HG02870 (cell line): ENCODE data around the gene JAML.
A peak's percentile ranks its signal among the peaks of the same experiment; 100 is the strongest.

Source experiments
- ATAC-seq: cut with Tn5 transposase; IDR thresholded peaks from one replicate; pipeline ENCODE4 v1.9.1; 2021; ENCODE audit warnings: mild to moderate bottlenecking, moderate library complexity; ENCODE audit not compliant: unreplicated experiment

JAML gene

DNA sequence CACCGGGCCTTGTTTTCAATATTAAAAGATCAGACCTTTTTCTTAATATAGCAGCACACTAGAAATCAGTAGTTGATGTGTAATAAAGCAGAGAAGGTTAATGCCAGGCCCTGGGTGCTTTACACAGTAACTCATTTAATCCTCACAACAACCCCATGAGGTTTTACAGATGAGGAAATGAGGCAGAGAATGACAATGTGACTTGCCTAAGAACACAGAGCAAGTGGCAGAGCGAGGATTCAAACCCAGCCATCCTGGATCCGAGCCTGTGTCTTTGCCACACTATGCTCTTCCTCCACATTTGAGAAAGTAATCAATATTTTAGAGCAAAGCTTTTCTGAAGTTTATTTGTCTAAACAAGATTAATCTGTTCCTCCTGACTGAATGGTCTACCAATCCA is 7.2 kb downstream of the JAML start:
- ATAC-seq: no peak

DNA sequence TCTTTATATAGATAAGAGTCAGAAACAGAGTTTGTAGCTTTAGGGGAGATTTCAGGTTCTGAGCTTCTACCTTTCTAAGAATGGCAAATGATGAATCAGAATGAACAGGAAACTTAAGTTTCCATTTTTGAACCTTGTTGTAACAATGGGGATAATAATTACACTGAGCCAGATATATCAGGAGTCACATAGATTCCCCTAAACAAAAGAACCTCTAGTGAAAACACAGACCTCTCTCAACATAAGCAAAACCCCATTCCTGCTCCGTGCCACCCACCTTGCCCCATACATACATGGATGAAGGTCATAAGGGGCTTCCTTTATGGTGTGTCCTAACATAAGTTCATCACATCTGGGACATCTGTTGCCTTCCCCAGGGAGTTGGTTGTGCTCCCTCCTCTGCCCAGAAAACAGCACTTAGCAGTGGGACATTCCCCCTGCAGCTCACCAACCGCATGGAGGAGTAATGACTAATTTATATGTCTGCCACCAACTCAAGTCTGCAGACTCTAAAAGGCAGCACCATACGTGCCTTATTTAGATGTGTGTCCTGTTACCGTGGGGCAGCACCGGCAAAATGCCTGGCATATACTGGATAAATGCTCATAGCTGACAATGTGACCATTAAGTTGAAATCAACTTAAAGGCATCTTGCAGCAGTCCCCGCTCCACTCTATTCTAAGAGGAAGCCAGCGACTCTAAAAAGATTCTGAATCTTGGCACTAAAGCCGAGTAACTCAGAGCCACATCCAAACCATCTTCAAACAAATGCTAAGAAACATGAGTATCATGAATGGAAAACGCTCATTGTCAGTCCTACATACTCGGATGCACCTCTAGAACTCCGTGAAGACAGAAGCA is 8.0 kb downstream of the JAML start:
- peak; percentile 46 for ATAC-seq

DNA sequence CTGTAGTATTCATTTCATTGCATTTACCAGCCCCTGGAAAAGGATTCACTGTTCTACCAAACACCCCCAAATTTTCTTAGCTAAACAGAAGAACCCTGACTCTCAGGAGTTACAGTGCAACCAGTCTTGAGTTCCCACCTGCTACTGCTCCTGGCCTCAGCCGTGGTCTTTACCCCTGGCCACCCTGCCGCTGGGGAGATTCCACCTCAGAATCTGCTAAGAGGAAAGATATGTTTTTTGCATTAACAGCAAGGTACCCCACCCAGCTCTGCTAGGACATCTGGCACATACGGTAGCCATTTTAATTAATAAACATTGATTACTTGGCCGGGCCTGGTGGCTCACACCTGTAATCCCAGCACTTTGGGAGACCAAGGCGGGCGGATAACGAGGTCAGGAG is 9.0 kb downstream of the JAML start:
- ATAC-seq: no peak

DNA sequence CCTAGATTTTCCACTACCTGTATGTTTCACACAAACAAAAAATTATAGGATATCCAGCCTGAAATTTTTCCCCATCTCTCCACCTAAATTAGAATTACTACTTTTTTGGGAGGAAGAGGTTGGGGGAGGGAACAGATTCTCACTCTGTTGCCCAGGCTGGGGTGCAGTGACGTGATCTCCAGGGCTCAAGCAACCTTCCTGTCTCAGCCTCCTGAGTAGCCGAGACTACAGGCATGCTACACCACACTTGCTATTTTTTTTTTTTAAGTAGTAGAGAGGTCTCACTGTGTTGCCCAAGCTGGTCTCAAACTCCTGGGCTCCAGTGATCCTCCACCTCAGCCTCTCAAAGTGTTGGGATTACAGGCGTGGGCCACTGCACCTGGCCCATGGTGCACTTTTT is 9.5 kb downstream of the JAML start:
- no peak for ATAC-seq

DNA sequence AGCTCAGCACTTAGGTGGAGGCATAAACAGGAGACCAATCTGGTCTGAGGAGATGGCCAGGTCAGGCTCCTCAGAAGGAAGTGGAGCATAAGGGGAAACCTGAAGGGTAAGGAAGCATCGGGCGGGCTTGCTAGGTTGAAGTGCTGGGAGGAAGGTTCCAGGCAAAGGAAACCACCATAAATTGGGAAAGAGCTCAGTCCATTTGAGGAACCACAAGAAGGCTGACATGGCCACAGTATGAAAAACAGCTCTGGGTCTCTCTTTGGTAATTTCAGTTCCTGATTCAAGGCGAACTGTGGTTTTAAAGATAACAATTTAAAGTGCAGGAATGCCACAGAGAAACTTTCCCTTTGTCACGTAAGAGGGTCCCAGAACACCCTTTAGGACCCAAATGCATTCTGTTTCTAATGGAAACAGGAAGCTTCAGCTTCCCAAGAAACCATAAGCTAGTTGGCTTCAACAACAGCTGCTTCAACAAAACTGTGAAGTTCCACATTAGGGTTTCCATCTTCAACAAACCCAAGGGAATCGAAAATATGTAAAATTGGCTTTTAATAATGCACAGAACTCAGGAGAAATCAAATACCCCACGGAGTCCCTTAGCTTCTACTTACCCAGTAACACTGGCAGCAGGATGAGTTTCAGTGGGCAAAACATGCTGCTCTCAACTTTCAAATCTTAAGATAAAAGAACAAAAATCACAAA is 10.4 kb downstream of the JAML start:
- peak; percentile 44 for ATAC-seq

DNA sequence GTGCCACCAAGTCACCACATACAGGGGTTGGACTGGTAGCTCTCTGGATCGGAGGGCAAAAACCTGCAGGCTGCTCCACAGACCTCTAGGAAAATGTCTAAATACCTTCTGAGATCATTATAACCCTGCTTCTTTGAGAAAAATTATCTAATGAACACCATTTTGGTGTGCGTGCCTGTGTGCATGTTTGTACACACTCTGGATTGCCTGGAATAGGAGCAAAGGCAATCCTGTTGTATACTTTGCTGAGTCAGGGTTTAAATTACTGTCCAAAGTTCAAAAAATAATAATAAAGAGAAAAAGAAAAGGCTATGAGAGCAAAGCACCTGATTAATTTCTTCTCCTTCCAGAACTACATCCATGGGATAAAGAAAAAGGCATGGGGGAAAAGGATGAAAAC is 11.0 kb downstream of the JAML start:
- ATAC-seq: no peak

DNA sequence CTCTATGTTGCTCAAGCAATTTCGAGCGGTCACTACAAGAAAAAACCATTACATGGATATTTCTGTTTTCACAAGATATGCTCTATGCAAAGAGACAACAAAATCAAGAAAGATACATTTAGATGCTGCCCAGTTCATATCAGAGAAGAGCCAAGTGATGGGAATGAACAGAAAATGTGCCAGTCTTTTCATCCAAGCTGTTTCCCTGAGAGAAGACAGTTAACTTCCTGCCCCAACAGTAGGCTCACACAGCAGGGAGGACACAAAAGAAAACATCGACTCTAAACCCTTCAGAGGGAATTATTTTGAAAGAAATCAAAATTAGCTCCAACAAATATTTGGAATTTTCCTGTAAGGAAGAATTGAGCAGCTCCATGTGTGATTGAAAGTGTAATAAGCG is 11.6 kb downstream of the JAML start:
- no peak for ATAC-seq

DNA sequence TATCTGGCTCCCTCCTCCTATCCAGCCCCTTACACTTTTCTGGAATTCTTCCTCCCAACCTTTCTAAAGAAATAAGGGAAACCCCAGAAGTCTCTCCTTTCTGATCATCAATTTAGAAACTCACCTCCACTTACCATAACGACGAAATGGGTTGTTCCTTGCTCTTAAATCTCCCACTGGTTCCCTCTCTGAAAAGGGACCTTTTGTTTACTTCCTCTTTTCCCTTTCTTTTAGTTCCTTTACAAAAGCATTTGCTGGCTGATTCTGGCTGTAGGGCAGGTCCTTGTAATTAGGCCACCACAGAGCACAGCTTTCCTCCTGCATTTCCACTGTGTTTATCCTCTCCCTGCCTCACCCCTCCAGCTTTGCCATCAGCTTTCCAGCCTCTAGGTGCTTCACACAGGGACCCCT is 12.0 kb downstream of the JAML start:
- ATAC-seq: no peak

DNA sequence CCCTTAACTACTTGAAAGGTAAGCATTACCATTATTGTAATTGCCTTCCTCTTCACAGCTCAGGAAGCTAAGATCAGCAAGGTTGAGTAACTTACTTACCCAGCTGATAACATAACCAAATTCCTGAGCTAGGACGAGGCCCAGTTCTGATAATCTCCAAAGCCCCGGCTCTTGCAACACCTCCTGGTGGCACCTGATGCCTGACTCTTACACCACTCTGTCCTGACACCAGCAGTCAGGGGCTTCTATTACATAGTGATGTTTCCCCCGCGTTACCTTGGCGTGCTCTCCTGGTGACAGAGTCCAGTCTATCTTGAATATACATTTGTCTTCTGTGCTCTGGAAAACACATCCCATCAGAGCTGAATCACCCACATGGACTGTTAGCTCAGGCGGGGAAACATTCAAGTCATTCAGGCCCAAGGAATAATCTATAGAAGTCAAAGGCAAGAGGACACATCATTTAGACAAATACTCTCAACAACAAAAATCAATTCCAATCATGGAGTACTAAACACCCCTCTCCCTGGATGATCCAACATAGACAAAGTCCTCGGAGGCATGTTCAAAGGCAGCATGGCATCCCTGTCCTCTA is 12.6 kb downstream of the JAML start:
- ATAC-seq: no peak

DNA sequence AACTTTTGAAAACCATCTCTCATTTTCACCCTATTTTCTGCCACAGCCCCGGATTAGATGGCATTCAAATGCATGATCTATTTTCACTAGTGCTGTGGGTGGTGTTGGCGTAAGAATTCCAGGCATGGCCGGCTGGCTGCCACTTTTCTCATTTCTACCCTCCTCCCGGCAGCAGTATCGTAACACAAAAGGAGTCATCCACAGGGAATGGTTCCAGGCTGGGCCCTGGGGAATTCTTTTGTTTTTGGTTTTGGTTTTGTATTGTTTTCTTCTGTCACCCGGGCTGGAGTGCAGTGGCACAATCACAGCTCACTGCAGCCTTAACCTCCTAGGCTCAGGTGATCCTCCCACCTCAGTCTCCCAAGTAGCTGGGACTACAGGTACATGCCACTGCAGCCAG is 13.8 kb downstream of the JAML start:
- ATAC-seq: no peak

DNA sequence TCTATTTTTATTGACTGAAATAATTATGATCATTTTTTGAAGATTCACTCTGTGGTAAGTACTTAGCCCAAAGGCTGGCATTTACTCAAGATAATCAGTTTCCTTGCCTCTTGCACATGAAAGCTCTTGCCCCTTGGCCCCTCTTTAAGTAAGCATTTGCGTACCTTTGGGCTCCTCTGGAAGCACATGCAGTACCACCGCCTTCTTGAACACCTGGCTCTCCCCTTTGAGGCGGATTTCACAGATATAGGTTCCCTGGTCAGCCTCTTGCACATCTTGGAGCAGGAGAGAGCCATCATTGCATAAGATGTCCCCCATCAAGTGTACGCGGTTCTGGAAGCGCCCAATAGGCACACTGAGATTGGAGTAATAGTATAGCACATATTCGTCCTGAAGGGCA is 14.5 kb downstream of the JAML start:
- ATAC-seq: no peak

DNA sequence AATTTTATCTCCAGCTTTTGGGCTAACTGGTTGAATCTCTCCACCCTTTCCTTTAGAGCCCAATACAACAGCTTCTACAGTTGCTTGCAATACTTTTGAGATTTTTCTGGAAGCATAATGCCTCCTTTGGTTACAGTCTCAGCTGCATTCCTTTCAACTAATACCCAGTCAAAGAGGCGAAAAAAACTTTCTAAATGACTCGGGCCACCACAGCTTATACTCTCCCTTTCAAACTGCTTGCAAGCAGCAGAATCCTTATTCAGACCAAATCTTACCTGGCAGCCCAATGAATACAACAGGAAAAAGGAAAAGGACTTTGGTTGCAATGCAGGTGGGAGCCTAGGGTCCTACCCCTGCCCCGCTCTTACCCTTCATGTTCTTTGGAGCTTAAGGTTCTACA is 15.8 kb downstream of the JAML start:
- ATAC-seq: no peak

DNA sequence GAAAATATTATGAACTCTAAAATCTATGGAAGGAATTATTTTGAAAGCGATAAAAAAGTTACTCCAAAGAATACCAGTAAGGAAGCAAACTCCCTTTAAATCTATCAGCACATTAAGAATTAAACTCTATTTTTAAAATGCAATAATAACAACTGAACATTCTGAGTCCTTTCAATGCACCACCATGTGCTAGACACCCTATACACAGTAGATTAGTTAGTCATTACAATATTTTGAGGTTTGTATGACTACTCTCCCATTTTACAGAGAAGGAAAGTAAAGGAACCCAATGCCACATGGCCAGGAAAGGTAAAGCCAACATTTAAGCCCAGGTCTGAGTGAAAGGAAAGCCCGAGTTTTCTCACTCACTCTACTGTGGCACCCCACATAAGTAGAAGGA is 17.7 kb downstream of the JAML start:
- no peak for ATAC-seq

DNA sequence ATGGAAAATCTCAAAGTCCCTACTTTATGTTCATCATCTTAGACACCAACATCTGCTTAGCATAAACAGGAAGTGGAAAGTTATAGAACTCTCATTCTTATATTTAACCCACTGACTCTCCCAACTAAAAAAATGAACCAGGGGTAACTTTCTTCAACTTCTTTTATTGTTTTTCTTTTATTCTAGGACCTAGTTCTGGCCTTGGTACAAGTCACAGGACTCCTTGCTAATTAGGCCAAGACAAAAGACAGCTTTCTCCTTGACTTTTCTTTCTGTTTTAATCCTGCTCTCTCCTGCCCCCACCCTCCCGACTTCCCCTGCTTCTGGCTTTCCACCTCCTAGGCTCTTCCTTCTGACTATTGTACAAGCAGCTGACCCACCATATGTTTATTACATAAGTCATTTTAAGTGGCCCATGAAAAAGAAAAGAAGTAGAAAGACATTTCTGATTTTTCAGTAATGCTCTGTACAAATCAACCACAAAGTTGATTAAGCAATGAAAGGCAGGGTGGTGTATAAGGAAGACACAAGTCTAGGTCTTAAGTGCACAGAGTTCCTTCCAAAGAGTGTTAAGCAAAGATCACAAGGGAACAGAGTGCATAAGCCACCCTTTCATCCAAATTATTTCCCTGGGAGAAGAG is 18.3 kb downstream of the JAML start:
- ATAC-seq: no peak

DNA sequence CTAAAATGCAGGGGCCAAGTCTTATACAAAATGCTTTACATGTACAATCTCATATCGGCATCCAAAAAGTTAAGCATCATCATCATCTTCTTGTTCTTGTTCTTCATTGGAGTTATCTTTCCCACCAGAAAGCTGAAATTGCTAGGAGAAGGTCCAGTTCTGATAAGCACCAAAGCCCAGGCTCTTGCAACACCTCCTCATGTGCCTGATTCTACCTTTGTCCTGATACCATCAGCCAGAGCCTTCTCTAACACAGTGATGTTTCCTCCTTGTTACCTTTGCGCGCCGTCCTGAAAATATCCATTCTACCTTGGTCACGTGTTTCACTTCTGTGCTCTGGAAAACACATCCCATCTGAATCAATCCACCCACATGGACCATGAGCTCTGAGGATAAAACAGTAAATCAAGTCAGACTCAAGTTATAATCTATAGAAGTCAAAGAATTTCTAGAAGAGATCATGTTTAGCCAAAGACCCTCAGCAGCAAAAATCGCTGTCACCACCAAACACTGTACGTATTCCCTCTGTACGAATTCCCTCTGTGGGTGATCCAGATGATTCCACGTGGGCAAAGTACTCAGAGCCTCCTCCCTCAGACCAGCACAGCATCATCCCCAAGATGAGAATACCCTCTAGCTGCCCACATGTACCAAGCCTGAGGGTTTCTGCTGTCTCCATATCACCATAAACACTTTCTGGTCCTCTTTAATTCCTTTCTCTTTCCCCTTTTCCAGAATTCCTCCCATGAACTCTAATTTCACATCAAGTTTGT is 19.0 kb downstream of the JAML start:
- ATAC-seq: no peak

DNA sequence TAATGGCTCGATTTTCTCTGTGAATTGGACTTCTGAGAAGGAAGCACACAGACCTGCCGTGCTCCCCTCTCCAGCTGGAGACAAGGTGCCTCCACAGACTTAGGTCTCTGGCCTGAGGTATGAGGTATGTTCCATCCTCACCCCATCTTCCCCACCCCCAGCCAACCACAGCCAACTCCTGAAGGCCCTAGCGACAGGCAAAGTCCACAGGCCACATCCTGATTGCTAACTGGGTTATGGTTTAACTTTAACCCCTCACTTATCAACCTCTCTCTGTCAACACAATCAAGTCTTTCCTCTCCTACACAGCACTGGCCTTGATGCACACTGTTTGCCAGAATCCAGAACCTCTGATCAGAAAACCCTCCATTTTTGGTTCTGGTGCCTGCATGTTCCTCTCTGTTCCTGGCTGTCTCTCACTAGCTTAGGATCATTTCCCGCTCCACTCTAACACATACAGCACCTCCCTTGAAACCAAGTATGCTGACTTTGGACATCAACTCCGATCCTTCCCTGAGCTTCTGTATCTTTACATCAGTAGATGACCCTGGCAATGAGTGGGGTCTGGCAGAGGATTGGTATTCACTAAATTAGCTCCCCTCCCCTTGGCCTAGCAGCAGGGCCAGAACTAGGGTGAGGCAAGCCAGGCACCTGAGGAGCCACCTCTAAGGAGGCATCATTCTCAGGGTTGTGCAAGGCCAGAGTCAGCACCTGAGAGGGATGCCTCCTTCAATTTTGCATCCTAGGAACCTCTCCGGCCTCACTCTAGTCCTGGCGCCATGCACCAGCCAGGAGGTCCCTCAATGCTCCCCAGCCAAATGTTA is 22.0 kb downstream of the JAML start:
- ATAC-seq: no peak

DNA sequence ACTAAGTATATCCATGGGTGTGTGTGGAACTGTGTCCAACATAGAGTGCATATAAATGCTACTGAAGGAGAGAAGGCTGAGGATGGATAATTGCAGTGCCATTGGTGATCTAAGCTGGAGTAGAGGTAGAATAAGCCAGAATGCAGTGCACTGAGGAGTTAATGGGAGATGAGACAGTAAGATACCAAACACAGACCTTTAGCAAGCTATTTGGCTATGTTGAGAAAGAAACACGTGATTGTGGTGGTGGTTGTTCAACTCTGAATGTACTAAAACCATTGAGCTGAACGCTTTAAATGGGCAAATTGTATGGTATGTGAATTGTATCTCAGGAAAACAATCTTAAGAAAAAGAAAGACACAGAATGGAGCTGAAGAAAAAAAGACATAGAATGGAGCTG is 22.8 kb downstream of the JAML start:
- ATAC-seq: no peak

DNA sequence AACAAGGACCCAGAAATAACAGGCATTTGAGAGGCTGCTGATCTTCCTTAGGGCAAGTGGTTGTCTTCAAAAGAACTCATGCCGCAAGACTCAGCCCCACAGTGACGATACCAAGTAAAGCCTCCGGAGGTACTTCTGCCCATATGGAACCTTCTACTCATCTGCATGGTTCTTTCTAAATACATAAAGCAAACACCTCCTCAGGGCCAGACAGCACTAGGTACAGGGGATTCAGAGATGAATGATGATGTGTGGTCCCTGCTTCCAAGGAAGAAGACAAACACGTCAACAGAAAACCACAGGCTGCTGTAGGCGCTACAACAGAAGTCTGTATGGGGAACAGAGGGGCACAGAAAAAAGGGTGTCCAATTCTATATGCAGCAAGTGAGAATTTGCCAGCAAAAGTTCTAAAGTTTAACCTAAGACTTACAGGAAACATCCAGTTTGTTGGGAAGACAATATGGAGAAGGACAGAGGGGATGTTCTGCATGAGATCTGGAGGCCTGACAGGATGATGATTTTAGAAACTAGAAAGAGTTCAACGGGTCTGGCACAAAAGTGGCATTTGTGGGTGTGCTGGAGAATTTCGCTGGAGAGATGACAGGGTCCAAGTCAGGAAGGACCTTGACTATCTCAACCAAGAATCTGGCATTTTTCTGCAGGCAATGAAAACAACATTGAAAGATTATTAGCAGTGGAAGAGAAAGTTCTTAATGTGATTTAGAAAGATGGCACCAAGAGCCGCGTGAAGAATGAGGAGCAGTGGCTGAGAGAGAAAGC is 23.7 kb downstream of the JAML start:
- no peak for ATAC-seq

DNA sequence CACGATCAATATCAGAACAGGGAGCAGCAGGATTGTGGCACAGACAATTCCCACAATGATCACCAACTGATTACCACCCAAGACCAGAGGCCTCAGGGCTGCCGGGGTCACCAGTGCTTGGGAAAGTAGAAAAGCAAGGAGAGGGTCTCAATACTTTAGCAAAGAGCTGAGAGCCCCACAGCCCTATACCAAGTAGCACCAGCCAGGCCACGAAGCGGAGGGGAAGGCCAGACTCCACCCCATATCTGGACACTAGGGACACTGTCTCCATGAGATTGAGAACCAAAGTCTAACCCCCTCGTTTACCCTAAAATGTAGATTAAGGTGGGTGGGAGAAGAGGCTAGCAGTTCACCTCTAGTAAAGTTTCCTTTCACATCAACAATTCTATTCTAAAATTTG is 24.3 kb downstream of the JAML start:
- no peak for ATAC-seq
